Breast epithelium (tissue), 4 donors: ENCODE data around the gene PDGFC. TPM values are rescaled to one million over a fixed set of nuclear protein-coding genes. Genes with fewer than 3 reads are reported as not detected.

Experiments
- DNase-seq, 2 donors: peaks; one replicate each; pipeline ENCODE4 v3.0.0-alpha.2; 2019; ENCODE audit warnings: low spot score in 2 of 2
- H3K27ac ChIP-seq, 2 donors: fragments of 200-600 bp; sonication (generic) in 1 of 2; one replicate each; pipeline ENCODE4 v1.5.1; 2016 to 2019; ENCODE audit warnings: mild to moderate bottlenecking in 1 of 2
- H3K27me3 ChIP-seq, 2 donors: fragments of 200-600 bp; sonication (generic) in 1 of 2; one replicate each; pipeline versions ENCODE4 v1.5.1 to v1.6.0; 2017 to 2019; ENCODE audit warnings: control low read depth in 1 of 2, mild to moderate bottlenecking in 1 of 2
- H3K36me3 ChIP-seq: fragments of 200-600 bp; one replicate; pipeline ENCODE4 v1.5.1; 2019
- H3K4me1 ChIP-seq, 2 donors: fragments of 200-600 bp; sonication (generic); one replicate each; pipeline ENCODE4 v1.5.1; 2016 to 2019; ENCODE audit warnings: control low read depth in 1 of 2
- H3K4me3 ChIP-seq, 3 donors: fragments of 200-600 bp; sonication (generic); 1 replicate in 2 of 3; 2 replicates in 1 of 3; pipeline ENCODE4 v1.5.1; 2016 to 2019; ENCODE audit warnings: mild to moderate bottlenecking in 3 of 3, moderate library complexity in 2 of 3
- H3K9me3 ChIP-seq, 2 donors: fragments of 200-600 bp; sonication (generic) in 1 of 2; one replicate each; pipeline ENCODE4 v1.5.1; 2016 to 2019; ENCODE audit warnings: control low read depth in 1 of 2
- CTCF ChIP-seq, 3 donors: fragments of 450-650 bp; IDR thresholded peaks; one replicate each; pipeline ENCODE4 v1.5.1; 2016 to 2017; ENCODE audit warnings: antibody characterized with exemption in 3 of 3, mild to moderate bottlenecking in 3 of 3, moderate library complexity in 3 of 3
- POLR2A ChIP-seq: fragments of 450-650 bp; IDR thresholded peaks from one replicate; pipeline ENCODE4 v1.6.1; 2016; ENCODE audit warnings: antibody characterized with exemption, mild to moderate bottlenecking, moderate library complexity
- POLR2AphosphoS5 ChIP-seq, 3 donors: sonication (generic); formaldehyde crosslinking; IDR thresholded peaks; one replicate each; pipeline ENCODE4 v1.6.1; 2017; ENCODE audit warnings: antibody characterized with exemption in 3 of 3
- intact Hi-C: fragments of 100-400 bp; cut with DNase I; formaldehyde crosslinking; loops from one replicate; pipeline ENCODE4 v1.15.1; 2023; ENCODE audit warnings: low total_unique reads
- total RNA-seq, 3 donors: library from RNA; depleted of rRNA; stranded (reverse); fragments of >200 nt; gene quantifications; one replicate each; pipeline ENCODE4 v1.1.0, GENCODE V29; 2016

The PDGFC gene
- total RNA-seq, 3 donors from 2014 or later: 32.4 to 59.7 (median 54.4) TPM

GRCh38 chr4:156931267-156931666 lies 40.3 kb downstream of the PDGFC start:
- no peaks in the 10 kb centered on the region for H3K36me3 ChIP-seq
- no peaks in the 10 kb centered on the region for H3K4me1 ChIP-seq
- TF ChIP-seq POLR2AphosphoS5 (IDR thresholded peaks at IDR 0.05) (no peak), CTCF (IDR thresholded peaks at IDR 0.05) (no peak), POLR2A (no peak)
- H3K27me3 ChIP-seq: no peaks in the 10 kb centered on the region
- H3K9me3 ChIP-seq: peaks cover 0 to 7% of the 10 kb centered on the region in 2 donors
- intact Hi-C loops: no loop called here
- peak overlapping the region in 1 of 2 donors; percentile 65 for H3K27ac ChIP-seq
- no peak overlapping the region for H3K4me3 ChIP-seq
- DNase-seq: peak in 1 of 2 donors; percentile 48

- no peak overlapping the region for H3K27ac ChIP-seq
- intact Hi-C loops: no loop called here
- H3K27me3 ChIP-seq: no peaks in the 10 kb centered on the region
- H3K4me1 ChIP-seq: no peaks in the 10 kb centered on the region
- H3K36me3 ChIP-seq: no peaks in the 10 kb centered on the region
- DNase-seq: no peak
- H3K4me3 ChIP-seq: no peak overlapping the region
- TF ChIP-seq POLR2AphosphoS5 (IDR thresholded peaks at IDR 0.05) (no peak), POLR2A (no peak), CTCF (IDR thresholded peaks at IDR 0.05) (no peak)
- H3K9me3 ChIP-seq: peaks cover 0 to 7% of the 10 kb centered on the region in 2 donors
These were observed 42.1 kb downstream of the PDGFC start for GRCh38 chr4:156929386-156930105.

- H3K36me3 ChIP-seq: no peaks in the 10 kb centered on the region
- no peak for DNase-seq
- H3K27ac ChIP-seq: no peak overlapping the region
- no peaks in the 10 kb centered on the region for H3K27me3 ChIP-seq
- H3K4me1 ChIP-seq: no peaks in the 10 kb centered on the region
- peaks cover 0 to 7% of the 10 kb centered on the region in 2 donors for H3K9me3 ChIP-seq
- intact Hi-C loops: no loop called here
- no peak overlapping the region for H3K4me3 ChIP-seq
- TF ChIP-seq POLR2AphosphoS5 (IDR thresholded peaks at IDR 0.05): no peak
- no peak for TF ChIP-seq CTCF (IDR thresholded peaks at IDR 0.05)
- TF ChIP-seq POLR2A: no peak
These were observed 46.8 kb downstream of the PDGFC start for GRCh38 chr4:156924774-156925315.

- Histone ChIP-seq H3K27me3 (no peaks in the 10 kb centered on the region), H3K4me3 (no peak overlapping the region), H3K36me3 (no peaks in the 10 kb centered on the region), H3K4me1 (no peaks in the 10 kb centered on the region), H3K9me3 (peaks cover 0 to 7% of the 10 kb centered on the region in 2 donors), H3K27ac (no peak overlapping the region)
- intact Hi-C loops: no loop called here
- no peak for TF ChIP-seq POLR2AphosphoS5 (IDR thresholded peaks at IDR 0.05)
- TF ChIP-seq POLR2A: no peak
- no peak for TF ChIP-seq CTCF (IDR thresholded peaks at IDR 0.05)
- no peak for DNase-seq
These were observed 48.1 kb downstream of the PDGFC start for GRCh38 chr4:156923525-156923924.

GRCh38 chr4:156915221-156915620 lies 56.4 kb downstream of the PDGFC start:
- Histone ChIP-seq H3K4me1 (no peaks in the 10 kb centered on the region), H3K9me3 (peaks cover 5 to 6% of the 10 kb centered on the region in 2 donors), H3K36me3 (no peaks in the 10 kb centered on the region), H3K4me3 (no peak overlapping the region), H3K27me3 (no peaks in the 10 kb centered on the region), H3K27ac (no peak overlapping the region)
- no peak for TF ChIP-seq POLR2A
- TF ChIP-seq POLR2AphosphoS5 (IDR thresholded peaks at IDR 0.05): no peak
- TF ChIP-seq CTCF (IDR thresholded peaks at IDR 0.05): no peak
- intact Hi-C loops: loop anchor here (5.0 kb wide), 1 partner anchor 1402 kb away; no protein-coding TSS in a partner anchor
- no peak for DNase-seq
